Measurements from ENCODE around the gene ARNT2.

DNA sequence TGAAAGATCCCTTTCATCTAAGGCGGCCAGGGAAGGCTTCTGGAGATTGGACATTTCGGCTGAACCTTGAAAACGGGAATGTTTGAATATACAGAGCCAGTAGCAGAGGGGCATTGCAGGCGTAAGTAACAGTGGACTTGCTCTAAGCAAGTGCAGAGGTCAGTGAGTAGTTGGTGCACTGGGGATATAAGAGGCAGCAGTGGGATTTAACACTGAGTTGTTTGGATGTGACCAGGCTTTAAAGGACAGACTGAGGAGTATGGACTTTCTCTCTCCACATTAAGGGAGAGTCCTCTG lies 1.3 kb downstream of the ARNT2 start:
- TF ChIP-seq, protein P1, sequence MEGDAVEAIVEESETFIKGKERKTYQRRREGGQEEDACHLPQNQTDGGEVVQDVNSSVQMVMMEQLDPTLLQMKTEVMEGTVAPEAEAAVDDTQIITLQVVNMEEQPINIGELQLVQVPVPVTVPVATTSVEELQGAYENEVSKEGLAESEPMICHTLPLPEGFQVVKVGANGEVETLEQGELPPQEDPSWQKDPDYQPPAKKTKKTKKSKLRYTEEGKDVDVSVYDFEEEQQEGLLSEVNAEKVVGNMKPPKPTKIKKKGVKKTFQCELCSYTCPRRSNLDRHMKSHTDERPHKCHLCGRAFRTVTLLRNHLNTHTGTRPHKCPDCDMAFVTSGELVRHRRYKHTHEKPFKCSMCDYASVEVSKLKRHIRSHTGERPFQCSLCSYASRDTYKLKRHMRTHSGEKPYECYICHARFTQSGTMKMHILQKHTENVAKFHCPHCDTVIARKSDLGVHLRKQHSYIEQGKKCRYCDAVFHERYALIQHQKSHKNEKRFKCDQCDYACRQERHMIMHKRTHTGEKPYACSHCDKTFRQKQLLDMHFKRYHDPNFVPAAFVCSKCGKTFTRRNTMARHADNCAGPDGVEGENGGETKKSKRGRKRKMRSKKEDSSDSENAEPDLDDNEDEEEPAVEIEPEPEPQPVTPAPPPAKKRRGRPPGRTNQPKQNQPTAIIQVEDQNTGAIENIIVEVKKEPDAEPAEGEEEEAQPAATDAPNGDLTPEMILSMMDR (IDR thresholded peaks at IDR 0.05; ENCODE audit: poor library complexity), result no peak
- TF ChIP-seq EZH2 (IDR thresholded peaks at IDR 0.05; ENCODE audit: borderline replicate concordance), result no peak

All from hepatocyte (in vitro differentiated cells).